OCI-LY1 (cell line): Measurements from ENCODE around the gene MAP2K2.
"Not testable (repeated sequence)": the region's sequence is repeated elsewhere in the genome, so short reads cannot be mapped to it uniquely, and the experiment has no call there.

Experiments
- H2AFZ ChIP-seq: fragments of 200-600 bp; sonication (generic), shearing (Covaris generic); 2 replicates; pipeline ENCODE4 v1.6.0; 2014; ENCODE audit warnings: antibody characterized with exemption, mild to moderate bottlenecking, low read length
- H3F3A ChIP-seq: fragments of 200-600 bp; sonication (generic), shearing (Covaris generic); 2 replicates; pipeline ENCODE4 v1.6.0; 2014; ENCODE audit warnings: mild to moderate bottlenecking, antibody characterized with exemption, low read length, moderate library complexity; ENCODE audit not compliant: insufficient read depth
- H3K27ac ChIP-seq: fragments of 200-600 bp; sonication (generic); 2 replicates; pipeline ENCODE4 v1.5.1; 2014; ENCODE audit warnings: low read length, mixed run types, mild to moderate bottlenecking, low read depth; ENCODE audit not compliant: poor library complexity, severe bottlenecking
- H3K27me3 ChIP-seq: fragments of 200-600 bp; sonication (generic); 2 replicates; pipeline ENCODE4 v1.6.0; 2014; ENCODE audit warnings: antibody characterized with exemption, mild to moderate bottlenecking, low read length, moderate library complexity; ENCODE audit not compliant: insufficient read depth
- H3K36me3 ChIP-seq: fragments of 200-600 bp; sonication (generic); 2 replicates; pipeline ENCODE4 v1.6.1; 2014; ENCODE audit warnings: mild to moderate bottlenecking, antibody characterized with exemption, low read length, moderate library complexity, mixed read lengths; ENCODE audit not compliant: insufficient read depth
- H3K4me1 ChIP-seq: fragments of 200-600 bp; sonication (generic); 2 replicates; pipeline ENCODE4 v1.5.1; 2014; ENCODE audit warnings: mild to moderate bottlenecking, low read length, moderate library complexity; ENCODE audit not compliant: insufficient read depth, severe bottlenecking
- H3K4me2 ChIP-seq: fragments of 200-600 bp; sonication (generic), shearing (Covaris generic); 2 replicates; pipeline ENCODE4 v1.6.1; 2014; ENCODE audit warnings: low read length
- H3K4me3 ChIP-seq: fragments of 200-600 bp; sonication (generic); 2 replicates; pipeline ENCODE4 v1.5.1; 2014; ENCODE audit warnings: low read length, low read depth, mild to moderate bottlenecking, mixed read lengths; ENCODE audit not compliant: poor library complexity, severe bottlenecking
- H3K79me2 ChIP-seq: fragments of 200-600 bp; shearing (Covaris generic); 2 replicates; pipeline ENCODE4 v1.6.1; 2016; ENCODE audit warnings: mixed run types, low read length, mixed read lengths; ENCODE audit not compliant: insufficient read depth
- H3K9ac ChIP-seq: fragments of 200-600 bp; sonication (generic), shearing (Covaris generic); 2 replicates; pipeline ENCODE4 v1.6.1; 2014; ENCODE audit warnings: mild to moderate bottlenecking, low read length, mixed read lengths
- H3K9me2 ChIP-seq: fragments of 200-600 bp; sonication (generic), shearing (Covaris generic); 2 replicates; pipeline ENCODE4 v1.6.1; 2014; ENCODE audit warnings: low read depth, mild to moderate bottlenecking, low read length, mixed read lengths
- H3K9me3 ChIP-seq: fragments of 200-600 bp; shearing (Covaris generic); 2 replicates; pipeline ENCODE4 v1.6.1; 2014; ENCODE audit warnings: low read length, mixed read lengths
- H4K20me1 ChIP-seq: fragments of 200-600 bp; sonication (generic), shearing (Covaris generic); 2 replicates; pipeline ENCODE4 v1.6.0; 2016; ENCODE audit warnings: mild to moderate bottlenecking, low read length; ENCODE audit not compliant: insufficient read depth
- CTCF ChIP-seq: fragments of 200-600 bp; sonication (generic), shearing (Covaris generic); IDR thresholded peaks from 2 replicates; pipeline ENCODE4 v1.5.1; 2017; ENCODE audit warnings: mild to moderate bottlenecking, antibody characterized with exemption, low read length, moderate library complexity, mixed read lengths
- EZH2 ChIP-seq: fragments of 200-600 bp; sonication (generic), shearing (Covaris generic); IDR thresholded peaks from 2 replicates; pipeline ENCODE4 v1.8.0; 2017; ENCODE audit warnings: borderline replicate concordance, mixed run types, mild to moderate bottlenecking, antibody characterized with exemption, low read length, moderate library complexity, mixed read lengths

Gene MAP2K2

DNA sequence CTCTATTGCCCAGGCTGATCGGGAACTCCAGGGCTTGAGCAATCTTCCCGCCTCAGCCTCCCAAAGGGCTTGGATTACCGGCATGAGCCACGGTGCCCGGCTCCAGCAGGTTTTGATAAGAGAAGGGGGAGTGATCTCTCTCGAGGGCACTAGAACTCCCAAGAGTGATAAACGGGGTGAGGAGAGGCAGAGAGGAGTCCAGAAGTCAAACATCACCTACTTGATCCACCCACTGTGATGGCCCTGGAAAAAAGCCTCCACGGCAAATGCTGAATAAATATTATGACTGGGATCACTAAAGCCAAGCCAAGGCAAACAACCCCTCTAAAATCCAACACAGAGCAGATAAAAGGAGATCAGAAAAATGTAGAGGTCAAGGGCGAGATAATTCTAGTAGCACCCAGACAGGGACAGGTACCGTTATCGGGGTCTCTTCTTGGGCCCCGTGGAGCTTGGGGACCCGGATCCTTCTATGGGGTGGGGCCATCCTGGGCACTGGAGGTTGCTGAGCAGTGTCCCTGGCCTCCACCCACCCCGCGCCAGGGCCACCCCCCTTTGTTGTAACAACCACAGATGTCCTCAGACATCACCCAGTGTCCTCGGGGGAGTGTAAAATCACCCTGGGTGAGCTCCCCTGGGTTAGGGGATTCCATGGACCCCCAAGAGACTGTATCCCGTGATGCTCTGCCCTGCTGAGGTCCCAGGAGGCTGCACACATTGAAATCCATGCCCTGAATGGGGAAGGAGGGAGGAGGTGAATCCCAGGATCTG, 25.8 kb upstream of the MAP2K2 start:
- no peak for TF ChIP-seq EZH2
- no peak for TF ChIP-seq CTCF
- H3K27me3 ChIP-seq = no peaks in the 10 kb centered on the region
- H3K36me3 ChIP-seq = no peaks in the 10 kb centered on the region
- H3K4me1 ChIP-seq = no peaks in the 10 kb centered on the region
- H3K9ac ChIP-seq = no peak overlapping the region
- H4K20me1 ChIP-seq = no peaks in the 10 kb centered on the region
- no peaks in the 10 kb centered on the region for H3K9me3 ChIP-seq
- H2AFZ ChIP-seq = no peak overlapping the region
- H3K4me2 ChIP-seq = no peak overlapping the region
- no peak overlapping the region for H3K4me3 ChIP-seq
- no peaks in the 10 kb centered on the region for H3K9me2 ChIP-seq
- no peak overlapping the region for H3K27ac ChIP-seq
- no peaks in the 10 kb centered on the region for H3K79me2 ChIP-seq
- H3F3A ChIP-seq = no peaks in the 10 kb centered on the region

- peaks cover 10% of the 10 kb centered on the region for H3K4me1 ChIP-seq
- no peak overlapping the region for H3K9ac ChIP-seq
- H3F3A ChIP-seq = no peaks in the 10 kb centered on the region
- no peak overlapping the region for H3K4me2 ChIP-seq
- no peak overlapping the region for H3K4me3 ChIP-seq
- H3K27me3 ChIP-seq = no peaks in the 10 kb centered on the region
- no peak overlapping the region for H3K27ac ChIP-seq
- no peaks in the 10 kb centered on the region for H3K36me3 ChIP-seq
- H3K79me2 ChIP-seq = no peaks in the 10 kb centered on the region
- no peak overlapping the region for H2AFZ ChIP-seq
- H3K9me2 ChIP-seq = no peaks in the 10 kb centered on the region
- H3K9me3 ChIP-seq = no peaks in the 10 kb centered on the region
- H4K20me1 ChIP-seq = no peaks in the 10 kb centered on the region
- TF ChIP-seq CTCF = no peak
- TF ChIP-seq EZH2 = no peak
These were observed 20.8 kb upstream of the MAP2K2 start for GRCh38 chr19:4144666-4145249.

- not testable (repeated sequence) for H3K4me2 ChIP-seq, H3K36me3 ChIP-seq, H3K9me3 ChIP-seq, H3K27ac ChIP-seq, H2AFZ ChIP-seq, H3K4me3 ChIP-seq, H3F3A ChIP-seq, H3K27me3 ChIP-seq, H3K79me2 ChIP-seq, H3K9ac ChIP-seq, H4K20me1 ChIP-seq, H3K9me2 ChIP-seq
- H3K4me1 ChIP-seq = peaks cover 10% of the 10 kb centered on the region
These were observed 19.0 kb upstream of the MAP2K2 start for GRCh38 chr19:4142916-4143315.
